ENCODE results near the gene SLC2A13. TPM values are rescaled to one million over a fixed set of nuclear protein-coding genes. Genes with fewer than 3 reads are reported as not detected.
"Not testable (repeated sequence)": the region's sequence is repeated elsewhere in the genome, so short reads cannot be mapped to it uniquely, and the experiment has no call there.

The SLC2A13 gene
- total RNA-seq, 4 donors from 2014 or later = 9.1 to 63.4 (median 33.1) TPM

- H3K4me3 ChIP-seq = no peak overlapping the region
- no peaks in the 10 kb centered on the region for H3K9me3 ChIP-seq
- H3K27me3 ChIP-seq = no peaks in the 10 kb centered on the region
- no peak for DNase-seq
- no peaks in the 10 kb centered on the region for H3K36me3 ChIP-seq
- H3K4me1 ChIP-seq = no peaks in the 10 kb centered on the region
- H3K27ac ChIP-seq = no peak overlapping the region
- TF ChIP-seq, protein P1, sequence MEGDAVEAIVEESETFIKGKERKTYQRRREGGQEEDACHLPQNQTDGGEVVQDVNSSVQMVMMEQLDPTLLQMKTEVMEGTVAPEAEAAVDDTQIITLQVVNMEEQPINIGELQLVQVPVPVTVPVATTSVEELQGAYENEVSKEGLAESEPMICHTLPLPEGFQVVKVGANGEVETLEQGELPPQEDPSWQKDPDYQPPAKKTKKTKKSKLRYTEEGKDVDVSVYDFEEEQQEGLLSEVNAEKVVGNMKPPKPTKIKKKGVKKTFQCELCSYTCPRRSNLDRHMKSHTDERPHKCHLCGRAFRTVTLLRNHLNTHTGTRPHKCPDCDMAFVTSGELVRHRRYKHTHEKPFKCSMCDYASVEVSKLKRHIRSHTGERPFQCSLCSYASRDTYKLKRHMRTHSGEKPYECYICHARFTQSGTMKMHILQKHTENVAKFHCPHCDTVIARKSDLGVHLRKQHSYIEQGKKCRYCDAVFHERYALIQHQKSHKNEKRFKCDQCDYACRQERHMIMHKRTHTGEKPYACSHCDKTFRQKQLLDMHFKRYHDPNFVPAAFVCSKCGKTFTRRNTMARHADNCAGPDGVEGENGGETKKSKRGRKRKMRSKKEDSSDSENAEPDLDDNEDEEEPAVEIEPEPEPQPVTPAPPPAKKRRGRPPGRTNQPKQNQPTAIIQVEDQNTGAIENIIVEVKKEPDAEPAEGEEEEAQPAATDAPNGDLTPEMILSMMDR (IDR thresholded peaks at IDR 0.05) = peak in 3 of 6 experiments; percentile 7 to 32 (median 21)
- no peak for TF ChIP-seq POLR2A (IDR thresholded peaks at IDR 0.05)
Measured at GRCh38 chr12:40031965-40032364, 73.9 kb downstream of the SLC2A13 start.

GRCh38 chr12:40030970-40031369, 74.9 kb downstream of the SLC2A13 start:
- H3K36me3 ChIP-seq, DNase-seq, H3K4me3 ChIP-seq, H3K4me1 ChIP-seq, H3K27me3 ChIP-seq, H3K9me3 ChIP-seq, H3K27ac ChIP-seq: not testable (repeated sequence)

DNA sequence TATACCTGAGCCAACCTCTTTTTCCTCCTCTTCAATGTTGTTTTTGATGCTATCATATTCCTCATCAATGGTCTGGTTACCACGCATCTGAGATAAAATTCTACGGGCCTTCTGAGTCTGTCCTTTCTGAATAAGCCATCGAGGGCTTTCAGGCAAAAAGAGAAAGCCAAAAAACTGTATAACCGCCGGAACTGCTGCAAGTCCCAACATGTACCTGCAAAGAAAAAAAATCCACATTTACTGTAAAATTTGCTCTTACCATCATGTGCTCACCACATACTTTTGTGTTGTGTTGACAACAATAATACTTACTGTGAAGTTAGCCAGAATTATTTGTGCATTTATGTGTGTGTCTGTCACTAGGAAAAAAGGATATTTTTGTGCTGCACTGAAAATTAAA, 77.6 kb downstream of the SLC2A13 start:
- TF ChIP-seq, protein P1 (IDR thresholded peaks at IDR 0.05) = no peak
- no peak for TF ChIP-seq POLR2A (IDR thresholded peaks at IDR 0.05)
- Histone ChIP-seq H3K4me1 (no peaks in the 10 kb centered on the region), H3K4me3 (no peak overlapping the region), H3K27me3 (no peaks in the 10 kb centered on the region), H3K36me3 (no peaks in the 10 kb centered on the region), H3K9me3 (no peaks in the 10 kb centered on the region), H3K27ac (no peak overlapping the region)
- DNase-seq = no peak

DNA sequence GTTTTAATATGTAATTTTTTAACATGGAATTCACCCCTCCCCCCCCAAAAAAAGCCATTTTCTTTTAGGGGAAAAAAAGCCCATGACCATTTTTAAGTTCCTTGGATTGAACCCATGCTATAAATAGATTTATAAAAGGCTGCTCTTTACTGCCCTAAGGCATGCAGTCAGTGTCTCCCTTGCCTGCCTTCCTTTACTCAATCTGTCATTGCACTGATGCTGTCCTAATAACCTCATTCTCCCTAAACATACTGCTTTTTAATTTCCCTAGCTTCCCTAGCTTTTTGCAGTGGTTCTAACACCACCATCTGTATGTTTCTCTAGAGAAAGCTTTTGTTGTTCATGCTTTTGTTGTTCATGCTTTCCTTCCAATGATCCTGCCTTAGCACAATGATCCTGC, 83.0 kb downstream of the SLC2A13 start:
- H3K9me3 ChIP-seq = no peaks in the 10 kb centered on the region
- no peak overlapping the region for H3K27ac ChIP-seq
- no peak overlapping the region for H3K4me3 ChIP-seq
- no peak for DNase-seq
- H3K27me3 ChIP-seq = no peaks in the 10 kb centered on the region
- TF ChIP-seq POLR2A (IDR thresholded peaks at IDR 0.05) = no peak
- TF ChIP-seq, protein P1 (IDR thresholded peaks at IDR 0.05) = no peak
- no peaks in the 10 kb centered on the region for H3K4me1 ChIP-seq
- no peaks in the 10 kb centered on the region for H3K36me3 ChIP-seq

- Histone ChIP-seq H3K9me3 (no peaks in the 10 kb centered on the region), H3K27ac (no peak overlapping the region), H3K36me3 (no peaks in the 10 kb centered on the region), H3K4me3 (no peak overlapping the region), H3K4me1 (peaks cover 0 to 15% (median 0%) of the 10 kb centered on the region in 4 donors), H3K27me3 (no peaks in the 10 kb centered on the region)
- no peak for DNase-seq
- TF ChIP-seq, protein P1 (IDR thresholded peaks at IDR 0.05) = no peak
- TF ChIP-seq POLR2A (IDR thresholded peaks at IDR 0.05) = no peak
Measured at GRCh38 chr12:40020261-40020691, 85.6 kb downstream of the SLC2A13 start.

DNA sequence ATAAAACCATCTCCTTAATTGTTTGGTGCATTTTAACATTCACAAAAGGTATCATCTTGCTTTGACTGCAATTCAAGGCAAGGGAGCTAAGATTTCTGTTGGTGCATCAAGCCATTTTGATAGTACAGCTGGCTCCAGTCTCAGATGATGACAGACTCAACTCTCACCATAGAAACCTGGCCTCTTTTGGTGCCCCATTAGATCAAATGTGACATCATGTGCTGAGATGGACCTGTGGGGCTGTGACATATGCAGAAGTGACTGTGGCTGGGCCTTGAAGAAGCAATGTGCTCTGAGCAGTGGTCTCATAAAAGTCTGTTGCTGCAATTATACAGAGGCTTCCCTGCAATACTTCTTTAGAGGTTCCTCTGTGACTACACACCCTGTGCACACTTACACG, 88.4 kb downstream of the SLC2A13 start:
- no peaks in the 10 kb centered on the region for H3K9me3 ChIP-seq
- no peak overlapping the region for H3K4me3 ChIP-seq
- H3K27me3 ChIP-seq = no peaks in the 10 kb centered on the region
- TF ChIP-seq POLR2A (IDR thresholded peaks at IDR 0.05) = no peak
- TF ChIP-seq, protein P1 (IDR thresholded peaks at IDR 0.05) = no peak
- H3K4me1 ChIP-seq = peaks cover 0 to 15% (median 0%) of the 10 kb centered on the region in 4 donors
- DNase-seq = no peak
- H3K36me3 ChIP-seq = no peaks in the 10 kb centered on the region
- peak overlapping the region in 3 of 4 donors; percentile 2 to 63 (median 53) for H3K27ac ChIP-seq
